MM.1S (cell line): ENCODE results near the gene NTM.

Source experiments
- DNase-seq: peaks from one replicate; pipeline ENCODE4 v3.0.0-alpha.2; 2015
- H2AFZ ChIP-seq: fragments of 300-600 bp; sonication (generic); 2 replicates; pipeline ENCODE4 v1.6.0; 2016; ENCODE audit warnings: antibody characterized with exemption, low read length
- H3F3A ChIP-seq: fragments of 300-600 bp; sonication (generic); 2 replicates; pipeline ENCODE4 v1.6.1; 2016; ENCODE audit warnings: mild to moderate bottlenecking, antibody characterized with exemption, low read length, moderate library complexity, mixed read lengths; ENCODE audit not compliant: insufficient read depth
- H3K27ac ChIP-seq: fragments of 300-600 bp; sonication (generic); 2 replicates; pipeline ENCODE4 v1.5.1; 2016; ENCODE audit warnings: mild to moderate bottlenecking, low read length
- H3K27me3 ChIP-seq: fragments of 300-600 bp; sonication (generic); replicated peaks from 2 replicates; pipeline ENCODE4 v1.6.0; 2016; ENCODE audit warnings: low read length; ENCODE audit not compliant: insufficient read depth
- H3K36me3 ChIP-seq: fragments of 300-600 bp; sonication (generic); replicated peaks from 2 replicates; pipeline ENCODE4 v1.6.1; 2016; ENCODE audit warnings: mild to moderate bottlenecking, low read length, mixed read lengths; ENCODE audit not compliant: insufficient read depth
- H3K4me1 ChIP-seq: fragments of 300-600 bp; sonication (generic); 2 replicates; pipeline ENCODE4 v1.6.1; 2016; ENCODE audit warnings: low read length, mixed read lengths
- H3K4me2 ChIP-seq: fragments of 300-600 bp; sonication (generic); 2 replicates; pipeline ENCODE4 v1.6.0; 2016; ENCODE audit warnings: low read depth, low read length
- H3K4me3 ChIP-seq: fragments of 300-600 bp; sonication (generic); 2 replicates; pipeline ENCODE4 v1.5.1; 2016; ENCODE audit warnings: low read length, mixed read lengths
- H3K79me2 ChIP-seq: fragments of 300-600 bp; sonication (generic); 2 replicates; pipeline ENCODE4 v1.6.1; 2016; ENCODE audit warnings: mixed run types, low read length, mixed read lengths
- H3K9ac ChIP-seq: fragments of 300-600 bp; sonication (generic); 2 replicates; pipeline ENCODE4 v1.6.1; 2016; ENCODE audit warnings: low read length, mixed read lengths
- H3K9me2 ChIP-seq: fragments of 300-600 bp; sonication (generic); replicated peaks from 2 replicates; pipeline ENCODE4 v1.6.1; 2016; ENCODE audit warnings: mild to moderate bottlenecking, low read length, mixed read lengths; ENCODE audit not compliant: insufficient read depth
- H3K9me3 ChIP-seq: fragments of 300-600 bp; sonication (generic); replicated peaks from 2 replicates; pipeline ENCODE4 v1.6.1; 2016; ENCODE audit warnings: mild to moderate bottlenecking, low read length, mixed read lengths; ENCODE audit not compliant: insufficient read depth
- H4K20me1 ChIP-seq: fragments of 300-600 bp; sonication (generic); 2 replicates; pipeline ENCODE4 v1.6.1; 2016; ENCODE audit warnings: mild to moderate bottlenecking, low read length, moderate library complexity, mixed read lengths; ENCODE audit not compliant: insufficient read depth
- CTCF ChIP-seq: fragments of 300-600 bp; sonication (generic); IDR thresholded peaks from 2 replicates; pipeline ENCODE4 v1.5.1; 2016; ENCODE audit warnings: antibody characterized with exemption, low read length, mixed read lengths
- EZH2 ChIP-seq: fragments of 300-600 bp; sonication (generic); optimal IDR thresholded peaks from 2 replicates; pipeline ENCODE3; 2017; ENCODE audit warnings: low read depth, mild to moderate bottlenecking, antibody characterized with exemption, low read length, mixed read lengths
- EZH2phosphoT487 ChIP-seq: fragments of 300-600 bp; sonication (generic); IDR thresholded peaks from 2 replicates; pipeline ENCODE4 v1.6.1; 2018; ENCODE audit warnings: antibody characterized with exemption, low read length

Gene NTM

GRCh38 chr11:132332521-132332920, 962.1 kb downstream of the NTM start:
- no peak for TF ChIP-seq CTCF
- no peak for TF ChIP-seq EZH2
- H3K9ac ChIP-seq, result no peak overlapping the region
- no peaks in the 10 kb centered on the region for H3K79me2 ChIP-seq
- H3K36me3 ChIP-seq, result no peaks in the 10 kb centered on the region
- no peaks in the 10 kb centered on the region for H4K20me1 ChIP-seq
- no peak overlapping the region for H3K4me2 ChIP-seq
- H3K4me1 ChIP-seq, result peaks cover 4% of the 10 kb centered on the region
- no peaks in the 10 kb centered on the region; the same call in 1 of the 2 replicates for H3F3A ChIP-seq
- no peaks in the 10 kb centered on the region for H3K27me3 ChIP-seq
- H3K4me3 ChIP-seq, result no peak overlapping the region
- H3K9me2 ChIP-seq, result no peaks in the 10 kb centered on the region
- H2AFZ ChIP-seq, result no peak overlapping the region
- no peak overlapping the region for H3K27ac ChIP-seq
- no peaks in the 10 kb centered on the region for H3K9me3 ChIP-seq
- DNase-seq, result no peak

GRCh38 chr11:132334769-132335280, 964.4 kb downstream of the NTM start:
- no peak overlapping the region for H3K27ac ChIP-seq
- H4K20me1 ChIP-seq, result no peaks in the 10 kb centered on the region
- TF ChIP-seq EZH2 (no peak), CTCF (no peak), EZH2phosphoT487 (no peak)
- H3K36me3 ChIP-seq, result no peaks in the 10 kb centered on the region
- no peak overlapping the region for H2AFZ ChIP-seq
- H3K27me3 ChIP-seq, result no peaks in the 10 kb centered on the region
- H3F3A ChIP-seq, result peaks cover 3% of the 10 kb centered on the region; the same call in 1 of the 2 replicates
- H3K4me1 ChIP-seq, result peaks cover 17% of the 10 kb centered on the region
- no peaks in the 10 kb centered on the region for H3K9me3 ChIP-seq
- H3K4me3 ChIP-seq, result no peak overlapping the region
- no peak for DNase-seq
- no peaks in the 10 kb centered on the region for H3K79me2 ChIP-seq
- no peak overlapping the region for H3K9ac ChIP-seq
- no peaks in the 10 kb centered on the region for H3K9me2 ChIP-seq
- no peak overlapping the region for H3K4me2 ChIP-seq

- no peaks in the 10 kb centered on the region for H3K9me2 ChIP-seq
- no peaks in the 10 kb centered on the region for H3K79me2 ChIP-seq
- H4K20me1 ChIP-seq, result no peaks in the 10 kb centered on the region
- H3K27ac ChIP-seq, result no peak overlapping the region
- no peaks in the 10 kb centered on the region for H3K36me3 ChIP-seq
- no peak for DNase-seq
- H3K4me1 ChIP-seq, result peaks cover 17% of the 10 kb centered on the region
- TF ChIP-seq CTCF (no peak), EZH2phosphoT487 (no peak)
- no peak overlapping the region for H2AFZ ChIP-seq
- H3K4me3 ChIP-seq, result no peak overlapping the region
- H3K4me2 ChIP-seq, result no peak overlapping the region
- H3K9ac ChIP-seq, result no peak overlapping the region
- no peaks in the 10 kb centered on the region for H3K27me3 ChIP-seq
- no peaks in the 10 kb centered on the region for H3K9me3 ChIP-seq
- H3F3A ChIP-seq, result peaks cover 3% of the 10 kb centered on the region; the same call in 1 of the 2 replicates
Observed at GRCh38 chr11:132335311-132335710, 964.9 kb downstream of the NTM start.
